Measurements from ENCODE around the gene CLDND1. TPM values are rescaled to one million over a fixed set of nuclear protein-coding genes. Genes with fewer than 3 reads are reported as not detected.
A peak's percentile ranks its signal among the peaks of the same experiment; 100 is the strongest.

The CLDND1 gene
- total RNA-seq, 1 experiment from 2014 or later = 472 TPM

- TF ChIP-seq CEBPB (IDR thresholded peaks at IDR 0.05; ENCODE audit: low read depth) (no peak), POLR2AphosphoS5 (IDR thresholded peaks at IDR 0.05; ENCODE audit: low read depth, low read length) (no peak), REST (IDR thresholded peaks at IDR 0.05; ENCODE audit: low read depth) (no peak), ZFX (IDR thresholded peaks at IDR 0.05) (no peak), RAD21 (IDR thresholded peaks at IDR 0.05; ENCODE audit: low read depth) (no peak), EZH2 (IDR thresholded peaks at IDR 0.05) (no peak)
- Histone ChIP-seq H3K36me3 (ENCODE audit: control insufficient read depth in 1 of 2, insufficient read depth in 2 of 2, low read length in 2 of 2) (no peaks in the 10 kb centered on the region), H3K4me3 (replicated peaks in 1 of 2; ENCODE audit: low read depth in 1 of 2, low read length in 2 of 2) (no peak overlapping the region), H3K4me2 (ENCODE audit: low read length) (peak overlapping the region; percentile 15; the same call in 1 of the 2 replicates), H2AFZ (ENCODE audit: low read depth, low read length, poor library complexity, severe bottlenecking) (no peak overlapping the region), H3K9me3 (ENCODE audit: control insufficient read depth in 1 of 2, insufficient read depth in 1 of 2, low read depth in 1 of 2, low read length in 2 of 2) (no peaks in the 10 kb centered on the region), H3K4me1 (ENCODE audit: control insufficient read depth in 1 of 2, insufficient read depth in 2 of 2, low read length in 2 of 2) (peaks cover 20 to 21% of the 10 kb centered on the region in 2 experiments; a peak in 3 of 4 replicates), H3K79me2 (ENCODE audit: insufficient read depth, low read length) (no peaks in the 10 kb centered on the region), H3K27me3 (ENCODE audit: insufficient read depth, low read length) (no peaks in the 10 kb centered on the region), H4K20me1 (ENCODE audit: insufficient read depth) (no peaks in the 10 kb centered on the region), H3K27ac (ENCODE audit: low read depth, low read length) (no peak overlapping the region), H3K9ac (ENCODE audit: low read length) (no peak overlapping the region), H3K9me2 (ENCODE audit: insufficient read depth) (no peaks in the 10 kb centered on the region)
- CTCF ChIA-PET = no interaction called here
- RAD21 ChIA-PET (ENCODE audit: low non-redundant PET in 1 of 2, low total read pairs in 2 of 2, uncharacterized antibody in 2 of 2, unreplicated experiment in 2 of 2) = no interaction called here
- POLR2A ChIA-PET = interaction anchor here (0.7 to 1.8 kb wide), 3 partner anchors 9 to 22 kb away, joined by 4 to 6 read pairs (median 5); no protein-coding TSS in a partner anchor
- no peak for DNase-seq (ENCODE audit: low read depth, low spot score)
- no peak for ATAC-seq
- intact Hi-C loops (cut with micrococcal nuclease) = no loop called here
- no TSS peak for BruUV-seq (replicated peaks)
Measured at GRCh38 chr3:98504539-98504938, 18.2 kb downstream of the CLDND1 start.
